ENCODE data around the gene FOXC1. TPM values are rescaled to one million over a fixed set of nuclear protein-coding genes. Genes with fewer than 3 reads are reported as not detected.

The FOXC1 gene
- total RNA-seq, 4 donors from 2014 or later = 36.0 to 53.7 (median 50.2) TPM

GRCh38 chr6:1657116-1657770 is 47.5 kb downstream of the FOXC1 start:
- DNase-seq (ENCODE audit: low spot score in 2 of 2) = no peak
- Histone ChIP-seq H3K27ac (no peak overlapping the region), H3K9me3 (no peaks in the 10 kb centered on the region), H3K27me3 (no peaks in the 10 kb centered on the region), H3K4me1 (no peaks in the 10 kb centered on the region), H3K4me3 (no peak overlapping the region), H3K36me3 (no peaks in the 10 kb centered on the region)
- TF ChIP-seq EP300 (IDR thresholded peaks at IDR 0.05) (no peak), CTCF (IDR thresholded peaks at IDR 0.05) (no peak), POLR2A (IDR thresholded peaks at IDR 0.05) (no peak)
- whole genome bisulfite sequencing, 2 donors = 81 to 84% methylated on average over 13 of the region's 13 CpGs

GRCh38 chr6:1657771-1658165 is 48.1 kb downstream of the FOXC1 start:
- DNase-seq (ENCODE audit: low spot score in 2 of 2) = no peak
- 79 to 88% methylated on average over 7 of the region's 7 CpGs for WGBS, 2 donors

GRCh38 chr6:1658212-1659005 is 48.7 kb downstream of the FOXC1 start:
- no peaks in the 10 kb centered on the region for H3K27me3 ChIP-seq
- H3K9me3 ChIP-seq = no peaks in the 10 kb centered on the region
- no peaks in the 10 kb centered on the region for H3K36me3 ChIP-seq
- H3K27ac ChIP-seq = no peak overlapping the region
- H3K4me1 ChIP-seq = no peaks in the 10 kb centered on the region
- TF ChIP-seq POLR2A (IDR thresholded peaks at IDR 0.05) (no peak), CTCF (IDR thresholded peaks at IDR 0.05) (no peak), EP300 (IDR thresholded peaks at IDR 0.05) (no peak)
- 93 to 95% methylated on average over 15 of the region's 15 CpGs for WGBS, 2 donors
- no peak overlapping the region for H3K4me3 ChIP-seq
- DNase-seq (ENCODE audit: low spot score in 2 of 2) = no peak

More at GRCh38 chr6:1657771-1658165, 48.1 kb downstream of the FOXC1 start:
- Histone ChIP-seq H3K27me3 (no peaks in the 10 kb centered on the region), H3K9me3 (no peaks in the 10 kb centered on the region), H3K27ac (no peak overlapping the region), H3K4me1 (no peaks in the 10 kb centered on the region), H3K36me3 (no peaks in the 10 kb centered on the region), H3K4me3 (no peak overlapping the region)
- TF ChIP-seq CTCF (IDR thresholded peaks at IDR 0.05) (no peak), POLR2A (IDR thresholded peaks at IDR 0.05) (no peak), EP300 (IDR thresholded peaks at IDR 0.05) (no peak)

- Histone ChIP-seq H3K36me3 (no peaks in the 10 kb centered on the region), H3K4me1 (no peaks in the 10 kb centered on the region), H3K27ac (no peak overlapping the region), H3K4me3 (no peak overlapping the region), H3K9me3 (no peaks in the 10 kb centered on the region), H3K27me3 (no peaks in the 10 kb centered on the region)
- 81 to 83% methylated on average over 7 of the region's 7 CpGs for WGBS, 2 donors
- no peak for TF ChIP-seq POLR2A (IDR thresholded peaks at IDR 0.05)
- TF ChIP-seq EP300 (IDR thresholded peaks at IDR 0.05) = no peak
- no peak for TF ChIP-seq CTCF (IDR thresholded peaks at IDR 0.05)
- no peak for DNase-seq (ENCODE audit: low spot score in 2 of 2)
Measured at GRCh38 chr6:1659816-1660215, 50.1 kb downstream of the FOXC1 start.

GRCh38 chr6:1662534-1662933 is 52.8 kb downstream of the FOXC1 start:
- H3K4me1 ChIP-seq = no peaks in the 10 kb centered on the region
- no peak overlapping the region for H3K27ac ChIP-seq
- H3K4me3 ChIP-seq = no peak overlapping the region
- H3K36me3 ChIP-seq = no peaks in the 10 kb centered on the region
- H3K27me3 ChIP-seq = no peaks in the 10 kb centered on the region
- no peak for TF ChIP-seq CTCF (IDR thresholded peaks at IDR 0.05)
- TF ChIP-seq EP300 (IDR thresholded peaks at IDR 0.05) = no peak
- no peak for TF ChIP-seq POLR2A (IDR thresholded peaks at IDR 0.05)
- H3K9me3 ChIP-seq = no peaks in the 10 kb centered on the region
- no peak for DNase-seq (ENCODE audit: low spot score in 2 of 2)

Data from tibial nerve (tissue), 4 donors.